Measurements from ENCODE around the gene CDH6.

Gene CDH6

DNA sequence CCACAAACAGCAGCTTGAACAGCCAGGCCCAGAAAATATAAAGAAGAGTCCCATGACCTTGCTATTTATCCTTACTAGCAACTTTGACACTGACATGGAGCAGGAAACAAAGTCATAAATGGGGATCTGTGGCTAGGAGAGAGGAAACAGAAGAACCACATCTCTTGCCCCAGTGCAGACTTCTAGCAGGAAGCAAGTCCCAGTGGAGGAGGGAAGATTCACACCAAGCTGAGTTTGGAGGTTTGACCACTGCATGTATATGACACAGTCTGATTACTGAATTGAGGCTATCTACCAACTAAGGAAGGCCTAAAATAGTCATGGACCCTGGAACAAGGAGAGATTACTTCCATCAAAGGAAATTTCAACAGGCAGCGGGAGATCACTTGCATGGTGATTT is 51.4 kb downstream of the CDH6 start:
- in situ Hi-C loops (cut with MboI; ENCODE audit: low sequenced_read_pairs, unreplicated experiment) = no loop called here
- no peak for DNase-seq (ENCODE audit: low spot score)
- TF ChIP-seq, protein P1, sequence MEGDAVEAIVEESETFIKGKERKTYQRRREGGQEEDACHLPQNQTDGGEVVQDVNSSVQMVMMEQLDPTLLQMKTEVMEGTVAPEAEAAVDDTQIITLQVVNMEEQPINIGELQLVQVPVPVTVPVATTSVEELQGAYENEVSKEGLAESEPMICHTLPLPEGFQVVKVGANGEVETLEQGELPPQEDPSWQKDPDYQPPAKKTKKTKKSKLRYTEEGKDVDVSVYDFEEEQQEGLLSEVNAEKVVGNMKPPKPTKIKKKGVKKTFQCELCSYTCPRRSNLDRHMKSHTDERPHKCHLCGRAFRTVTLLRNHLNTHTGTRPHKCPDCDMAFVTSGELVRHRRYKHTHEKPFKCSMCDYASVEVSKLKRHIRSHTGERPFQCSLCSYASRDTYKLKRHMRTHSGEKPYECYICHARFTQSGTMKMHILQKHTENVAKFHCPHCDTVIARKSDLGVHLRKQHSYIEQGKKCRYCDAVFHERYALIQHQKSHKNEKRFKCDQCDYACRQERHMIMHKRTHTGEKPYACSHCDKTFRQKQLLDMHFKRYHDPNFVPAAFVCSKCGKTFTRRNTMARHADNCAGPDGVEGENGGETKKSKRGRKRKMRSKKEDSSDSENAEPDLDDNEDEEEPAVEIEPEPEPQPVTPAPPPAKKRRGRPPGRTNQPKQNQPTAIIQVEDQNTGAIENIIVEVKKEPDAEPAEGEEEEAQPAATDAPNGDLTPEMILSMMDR (IDR thresholded peaks at IDR 0.05; ENCODE audit: borderline replicate concordance, control extremely low read depth, extremely low read depth, insufficient read depth, missing control alignments) = no peak

DNA sequence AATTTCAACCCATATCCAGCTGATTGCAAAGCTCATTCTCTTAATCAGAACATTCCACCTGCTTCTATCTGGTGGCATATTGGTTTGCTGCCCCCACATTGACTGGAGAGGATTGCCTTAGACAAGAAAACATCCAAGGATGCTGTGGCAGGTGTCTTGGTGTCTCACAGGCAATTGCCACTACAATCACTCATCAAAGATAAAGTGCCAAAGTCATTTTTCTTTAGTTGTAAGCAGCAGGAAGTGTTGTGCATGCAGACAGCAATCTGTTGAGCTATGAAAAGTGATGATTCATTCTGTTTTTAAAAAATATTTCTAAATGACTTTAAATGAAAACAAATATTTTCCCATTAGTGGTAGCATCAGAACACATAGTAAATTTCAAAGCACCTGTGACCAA is 53.9 kb downstream of the CDH6 start:
- no peak for DNase-seq (ENCODE audit: low spot score)
- TF ChIP-seq, protein P1 (IDR thresholded peaks at IDR 0.05; ENCODE audit: borderline replicate concordance, control extremely low read depth, extremely low read depth, insufficient read depth, missing control alignments) = no peak
- in situ Hi-C loops (cut with MboI; ENCODE audit: low sequenced_read_pairs, unreplicated experiment) = no loop called here

DNA sequence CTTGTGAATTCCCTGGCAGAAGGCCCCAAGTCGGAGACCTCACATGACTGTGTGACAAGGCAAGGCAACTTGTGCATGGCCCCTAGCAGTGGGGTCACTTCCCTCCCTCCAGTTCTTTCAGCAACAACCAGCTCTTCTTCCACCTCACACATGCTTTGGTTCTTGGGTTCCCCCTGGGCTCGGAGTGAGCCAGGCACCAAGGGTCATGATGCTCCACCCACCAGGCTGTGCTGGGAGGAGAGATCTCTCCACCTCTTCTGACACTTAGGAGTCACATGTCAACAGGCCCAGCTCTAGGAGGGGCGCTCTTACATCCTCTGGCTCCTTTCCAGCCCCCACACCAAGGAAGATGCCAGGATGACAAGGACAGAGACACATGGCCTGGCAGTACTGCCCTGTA is 56.7 kb downstream of the CDH6 start:
- TF ChIP-seq, protein P1 (IDR thresholded peaks at IDR 0.05; ENCODE audit: borderline replicate concordance, control extremely low read depth, extremely low read depth, insufficient read depth, missing control alignments) = no peak
- DNase-seq (ENCODE audit: low spot score) = no peak
- in situ Hi-C loops (cut with MboI; ENCODE audit: low sequenced_read_pairs, unreplicated experiment) = no loop called here

DNA sequence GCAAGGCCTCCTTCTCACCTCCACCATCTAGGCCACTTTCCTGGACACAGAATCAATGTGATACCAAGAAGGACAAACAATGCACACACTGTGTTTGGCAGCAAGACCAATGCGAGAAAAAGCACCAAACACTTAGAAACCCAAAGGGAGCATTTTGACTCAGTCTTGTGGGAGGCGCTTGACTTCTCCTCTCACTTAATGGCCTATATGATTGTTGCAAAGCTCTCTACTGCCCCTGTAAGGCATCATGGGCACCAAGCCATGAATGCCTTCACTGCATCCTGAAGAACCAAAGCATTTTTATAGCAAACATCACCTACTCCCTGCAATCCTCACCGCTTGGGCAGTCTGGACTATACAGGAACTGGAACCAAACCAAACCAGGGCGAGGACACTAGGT is 57.5 kb downstream of the CDH6 start:
- DNase-seq (ENCODE audit: low spot score) = no peak
- in situ Hi-C loops (cut with MboI; ENCODE audit: low sequenced_read_pairs, unreplicated experiment) = no loop called here
- TF ChIP-seq, protein P1 (IDR thresholded peaks at IDR 0.05; ENCODE audit: borderline replicate concordance, control extremely low read depth, extremely low read depth, insufficient read depth, missing control alignments) = no peak

DNA sequence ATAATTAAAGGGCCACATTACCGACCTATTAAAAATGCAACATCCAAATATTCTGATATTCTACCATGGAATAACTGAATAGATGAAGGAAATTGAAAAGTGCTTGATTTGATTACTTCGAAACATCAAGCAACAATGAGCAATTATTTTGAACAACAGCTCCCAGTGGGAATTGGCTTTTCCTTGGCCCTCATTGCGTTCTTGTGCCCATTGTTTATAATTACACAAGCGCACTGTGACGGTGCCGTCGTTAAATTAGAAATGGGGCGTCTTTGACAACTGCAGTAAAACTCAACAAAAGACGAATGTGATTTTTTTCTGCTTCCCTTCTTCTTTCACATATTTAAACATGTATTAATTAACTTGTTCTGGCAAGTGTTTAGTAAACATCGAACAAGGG is 61.6 kb downstream of the CDH6 start:
- in situ Hi-C loops (cut with MboI; ENCODE audit: low sequenced_read_pairs, unreplicated experiment) = no loop called here
- no peak for DNase-seq (ENCODE audit: low spot score)
- TF ChIP-seq, protein P1 (IDR thresholded peaks at IDR 0.05; ENCODE audit: borderline replicate concordance, control extremely low read depth, extremely low read depth, insufficient read depth, missing control alignments) = no peak

DNA sequence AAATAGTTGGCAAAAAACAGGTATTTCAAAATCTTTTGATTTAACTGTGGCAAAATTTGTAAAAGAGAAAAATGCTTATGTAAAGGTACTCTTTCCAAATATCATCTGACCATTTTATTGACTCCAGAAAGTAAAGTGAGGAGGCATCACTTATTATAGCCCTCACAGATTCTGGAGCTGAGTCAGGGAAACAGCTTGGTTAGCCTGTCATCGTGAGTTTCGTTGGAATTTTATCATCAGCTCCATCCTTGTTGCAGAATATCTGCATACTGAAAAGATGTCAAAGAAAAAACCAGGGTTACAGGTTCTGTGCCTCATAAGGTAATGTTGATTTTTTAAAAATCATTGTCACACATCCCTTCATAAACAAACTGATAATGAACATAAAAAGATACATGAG is 74.8 kb downstream of the CDH6 start:
- in situ Hi-C loops (cut with MboI; ENCODE audit: low sequenced_read_pairs, unreplicated experiment) = no loop called here
- TF ChIP-seq, protein P1 (IDR thresholded peaks at IDR 0.05; ENCODE audit: borderline replicate concordance, control extremely low read depth, extremely low read depth, insufficient read depth, missing control alignments) = no peak
- no peak for DNase-seq (ENCODE audit: low spot score)

DNA sequence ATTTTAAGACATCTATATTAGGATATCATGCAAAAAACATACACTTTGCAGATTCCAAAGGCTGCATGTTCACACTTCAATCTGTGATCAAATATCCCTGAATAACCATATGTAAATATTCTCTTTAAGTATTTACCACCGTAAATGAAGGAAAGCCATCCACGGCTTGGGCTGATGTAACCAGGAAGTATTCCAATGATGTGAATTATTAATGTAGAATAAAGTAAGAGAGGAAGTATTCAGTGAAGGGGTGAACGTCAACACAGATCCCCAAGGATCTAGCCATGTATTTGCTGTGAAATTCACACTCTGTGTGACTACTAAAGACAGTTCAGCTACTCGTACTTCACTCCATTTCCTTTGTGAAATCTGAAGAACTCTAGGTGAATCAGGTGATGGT is 75.2 kb downstream of the CDH6 start:
- no peak for DNase-seq (ENCODE audit: low spot score)
- TF ChIP-seq, protein P1 (IDR thresholded peaks at IDR 0.05; ENCODE audit: borderline replicate concordance, control extremely low read depth, extremely low read depth, insufficient read depth, missing control alignments) = no peak
- in situ Hi-C loops (cut with MboI; ENCODE audit: low sequenced_read_pairs, unreplicated experiment) = no loop called here
